Right lobe of liver (tissue), 6 donors: Measurements from ENCODE around the gene HEPH. TPM values are rescaled to one million over a fixed set of nuclear protein-coding genes. Genes with fewer than 3 reads are reported as not detected.

Experiments
- ATAC-seq, 4 donors: fragments of 200-7000 bp; cut with Tn5 transposase; one replicate each; pipeline ENCODE4 v1.9.1; 2020; ENCODE audit warnings: mild to moderate bottlenecking in 4 of 4, moderate library complexity in 4 of 4
- DNase-seq, 3 donors: peaks; one replicate each; pipeline ENCODE4 v3.0.0-alpha.2; 2020
- H3K27ac ChIP-seq, 3 donors: fragments of 200-600 bp; one replicate each; pipeline ENCODE4 v1.8.0; 2022
- H3K27me3 ChIP-seq, 2 donors: fragments of 200-600 bp; one replicate each; pipeline ENCODE4 v1.8.0; 2022
- H3K36me3 ChIP-seq, 4 donors: fragments of 200-600 bp; sonication (generic) in 1 of 4; one replicate each; pipeline versions ENCODE4 v1.5.1 to v1.8.0; 2017 to 2022; ENCODE audit warnings: control low read depth in 1 of 4
- H3K4me1 ChIP-seq, 4 donors: fragments of 200-600 bp; sonication (generic) in 1 of 4; one replicate each; pipeline versions ENCODE4 v1.5.1 to v1.8.0; 2017 to 2022; ENCODE audit warnings: control low read depth in 1 of 4
- H3K4me3 ChIP-seq, 3 donors: fragments of 200-600 bp; one replicate each; pipeline ENCODE4 v1.8.0; 2022
- H3K9me3 ChIP-seq, 4 donors: fragments of 200-600 bp; sonication (generic) in 1 of 4; one replicate each; pipeline versions ENCODE4 v1.5.1 to v1.8.0; 2017 to 2022; ENCODE audit warnings: control low read depth in 1 of 4
- POLR2A ChIP-seq: fragments of 450-650 bp; IDR thresholded peaks from one replicate; pipeline ENCODE4 v1.6.1; 2017; ENCODE audit warnings: antibody characterized with exemption, mild to moderate bottlenecking
- WGBS: methylation state at CpG from one replicate; pipeline ENCODE4 v1.1.6; 2018; ENCODE audit warnings: low coverage, low lambda C conversion rate; ENCODE audit not compliant: insufficient coverage; ENCODE audit errors: missing lambda C conversion rate; 5-methylcytosine and 5-hydroxymethylcytosine counted together
- intact Hi-C, 2 donors: fragments of 100-400 bp; cut with DNase I; formaldehyde crosslinking; loops; one replicate each; pipeline versions ENCODE4 v1.11.2 to v1.14.1; 2022
- total RNA-seq, 6 experiments: library from RNA; depleted of rRNA in 2 of 6; stranded (reverse); fragments of >200 nt in 2 of 6; fragmentation: NEBNext Ultra II Directional in 3 of 6; extraction: Animal tissue kit (Norgen Biotek cat#: 25700) in 3 of 6; gene quantifications; one replicate each; pipeline versions ENCODE4 v1.1.0 to v1.2.4, GENCODE V29; 2016 to 2023
- TF ChIP-seq, protein P1 (sequence below), 4 donors: fragments of 200-600 bp in 3 of 4; fragments of 450-650 bp in 1 of 4; IDR thresholded peaks; one replicate each; pipeline versions ENCODE4 v1.5.1 to v1.8.0; 2016 to 2022; ENCODE audit warnings: antibody characterized with exemption in 4 of 4, mild to moderate bottlenecking in 2 of 4
- donor health status: DM: no; HTN: yes; CAD: no.
- donor health status: DM: no; HTN: no; CAD: no.
- donor health status: DM: no; HTN: no; CAD: no.
- donor health status: DM: no; HTN: yes; CAD: no.
- donor health status: DM: no; HTN: yes; CAD: no.

The HEPH gene
- total RNA-seq, 6 experiments from 2014 or later = 1.1 to 2.7 (median 1.5) TPM

DNA sequence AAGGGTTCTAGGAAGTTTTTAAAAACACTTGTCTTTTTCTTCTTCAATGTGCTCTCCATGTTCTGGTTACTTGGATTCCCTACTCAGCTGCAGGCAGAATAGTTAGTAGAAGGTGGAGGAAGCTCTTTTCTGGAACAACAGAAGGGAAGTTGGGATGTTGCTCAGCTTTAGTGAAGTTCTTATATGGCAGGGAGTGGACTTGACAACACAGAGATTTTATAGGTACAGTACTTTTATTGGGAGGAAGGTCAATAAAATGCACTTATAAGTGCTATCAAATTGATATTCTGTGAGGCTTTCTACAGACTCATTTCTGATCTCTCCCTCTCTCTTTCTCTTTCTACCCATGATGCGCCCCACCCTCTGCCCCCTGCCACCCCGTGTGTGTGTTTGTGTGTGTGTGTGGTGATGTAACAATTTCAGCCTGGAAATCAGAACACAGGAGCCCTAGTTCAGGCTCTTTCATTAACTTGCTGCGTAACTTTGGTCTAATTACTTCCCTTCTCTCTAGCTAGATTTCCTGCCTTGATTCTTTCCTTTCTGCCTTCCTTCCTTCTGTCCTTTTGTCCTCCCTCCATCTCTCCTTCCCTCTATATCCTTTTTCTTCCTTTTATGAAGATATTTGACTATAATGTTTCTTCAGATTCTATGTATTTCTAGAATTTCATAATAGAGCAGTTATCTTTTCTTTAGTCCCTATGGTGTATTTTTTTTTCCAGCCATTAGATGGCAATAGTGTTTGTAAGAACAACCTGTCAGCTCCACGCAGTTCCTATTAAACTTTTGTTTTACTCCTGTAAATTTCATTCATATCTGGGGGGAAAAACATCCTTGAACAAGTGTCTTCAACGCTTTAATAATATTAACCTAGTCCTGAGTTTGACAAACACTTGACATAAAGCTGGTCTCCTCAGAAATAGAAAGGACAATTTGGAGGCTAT lies 37.1 kb downstream of the HEPH start:
- DNase-seq (no peak), ATAC-seq (peak in 1 of 4 donors; percentile 47)
- TF ChIP-seq, protein P1, sequence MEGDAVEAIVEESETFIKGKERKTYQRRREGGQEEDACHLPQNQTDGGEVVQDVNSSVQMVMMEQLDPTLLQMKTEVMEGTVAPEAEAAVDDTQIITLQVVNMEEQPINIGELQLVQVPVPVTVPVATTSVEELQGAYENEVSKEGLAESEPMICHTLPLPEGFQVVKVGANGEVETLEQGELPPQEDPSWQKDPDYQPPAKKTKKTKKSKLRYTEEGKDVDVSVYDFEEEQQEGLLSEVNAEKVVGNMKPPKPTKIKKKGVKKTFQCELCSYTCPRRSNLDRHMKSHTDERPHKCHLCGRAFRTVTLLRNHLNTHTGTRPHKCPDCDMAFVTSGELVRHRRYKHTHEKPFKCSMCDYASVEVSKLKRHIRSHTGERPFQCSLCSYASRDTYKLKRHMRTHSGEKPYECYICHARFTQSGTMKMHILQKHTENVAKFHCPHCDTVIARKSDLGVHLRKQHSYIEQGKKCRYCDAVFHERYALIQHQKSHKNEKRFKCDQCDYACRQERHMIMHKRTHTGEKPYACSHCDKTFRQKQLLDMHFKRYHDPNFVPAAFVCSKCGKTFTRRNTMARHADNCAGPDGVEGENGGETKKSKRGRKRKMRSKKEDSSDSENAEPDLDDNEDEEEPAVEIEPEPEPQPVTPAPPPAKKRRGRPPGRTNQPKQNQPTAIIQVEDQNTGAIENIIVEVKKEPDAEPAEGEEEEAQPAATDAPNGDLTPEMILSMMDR (IDR thresholded peaks at IDR 0.05) = peak; percentile 24 to 54 (median 39)
- TF ChIP-seq POLR2A = no peak
- Histone ChIP-seq H3K36me3 (no peaks in the 10 kb centered on the region), H3K27me3 (peaks cover 0 to 8% of the 10 kb centered on the region in 2 donors), H3K4me1 (no peaks in the 10 kb centered on the region), H3K9me3 (no peaks in the 10 kb centered on the region), H3K4me3 (no peak overlapping the region), H3K27ac (no peak overlapping the region)
- WGBS = 22% methylated on average over 5 of the region's 5 CpGs
- intact Hi-C loops = no loop called here

DNA sequence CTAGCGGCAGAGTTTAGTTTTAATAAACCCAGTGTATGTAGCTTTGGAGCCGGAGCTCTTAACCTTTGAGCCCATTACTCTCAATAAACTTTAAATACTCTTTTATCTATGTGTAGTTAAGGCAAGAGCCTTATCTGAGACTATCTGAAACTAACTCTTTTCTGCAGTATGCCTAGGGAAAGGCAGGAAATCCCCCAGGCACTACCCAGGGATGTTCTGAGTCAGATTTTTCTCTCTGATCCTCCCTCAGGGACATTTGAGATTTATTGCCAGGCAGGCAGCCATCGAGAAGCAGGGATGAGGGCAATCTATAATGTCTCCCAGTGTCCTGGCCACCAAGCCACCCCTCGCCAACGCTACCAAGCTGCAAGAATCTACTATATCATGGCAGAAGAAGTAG lies 39.1 kb downstream of the HEPH start:
- TF ChIP-seq, protein P1 (IDR thresholded peaks at IDR 0.05) = no peak
- TF ChIP-seq POLR2A = no peak
- Histone ChIP-seq H3K9me3 (no peaks in the 10 kb centered on the region), H3K4me3 (no peak overlapping the region), H3K27ac (no peak overlapping the region), H3K36me3 (no peaks in the 10 kb centered on the region), H3K27me3 (peaks cover 0 to 8% of the 10 kb centered on the region in 2 donors), H3K4me1 (no peaks in the 10 kb centered on the region)
- WGBS = 44% methylated on average over 5 of the region's 5 CpGs
- DNase-seq = no peak
- ATAC-seq = no peak
- intact Hi-C loops = no loop called here

DNA sequence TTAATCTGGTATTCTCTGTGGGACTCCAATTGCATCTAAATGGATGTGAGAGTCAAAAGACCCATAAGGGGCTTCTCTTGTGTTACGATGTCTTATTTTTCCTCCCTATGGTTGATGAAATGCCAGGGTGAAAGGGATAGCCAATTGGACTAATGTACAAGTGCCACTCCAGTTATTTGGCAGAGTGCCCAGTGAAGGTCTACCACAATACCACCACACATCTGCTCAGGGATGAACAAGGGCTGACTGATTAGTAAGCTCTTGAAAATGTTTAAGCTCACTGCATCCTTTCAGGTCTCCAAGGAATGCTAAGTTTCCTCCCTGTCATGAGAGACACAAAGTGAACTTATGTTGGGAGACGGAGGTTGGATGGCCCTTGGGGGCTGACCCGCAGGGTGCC lies 57.8 kb downstream of the HEPH start:
- no peak overlapping the region for H3K4me3 ChIP-seq
- no peaks in the 10 kb centered on the region for H3K4me1 ChIP-seq
- ATAC-seq = no peak
- intact Hi-C loops = no loop called here
- no peaks in the 10 kb centered on the region for H3K27me3 ChIP-seq
- DNase-seq = no peak
- 73% methylated on average over 2 of the region's 3 CpGs for WGBS
- no peak overlapping the region for H3K27ac ChIP-seq
- H3K36me3 ChIP-seq = no peaks in the 10 kb centered on the region
- TF ChIP-seq POLR2A = no peak
- TF ChIP-seq, protein P1 (IDR thresholded peaks at IDR 0.05) = no peak
- no peaks in the 10 kb centered on the region for H3K9me3 ChIP-seq

DNA sequence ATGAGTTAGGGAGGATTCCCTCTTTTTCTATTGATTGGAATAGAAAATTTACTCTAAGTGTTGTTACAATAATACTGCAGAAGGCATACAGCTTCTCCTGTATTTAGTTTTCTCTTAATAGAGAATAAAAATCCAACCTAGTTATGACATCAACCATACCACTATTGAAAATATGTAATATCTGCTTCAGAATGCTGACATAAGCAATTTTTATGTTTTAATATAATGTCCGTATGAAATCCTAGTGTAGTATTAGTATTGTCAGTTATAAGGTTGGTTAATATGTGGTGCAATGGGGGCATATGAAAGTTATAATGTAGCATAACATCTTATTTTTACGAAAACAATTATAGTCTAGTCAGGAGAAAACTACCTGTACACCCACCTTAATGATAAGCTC lies 68.2 kb downstream of the HEPH start:
- no peak overlapping the region for H3K4me3 ChIP-seq
- no peak for ATAC-seq
- WGBS = 41% methylated on average over 2 of the region's 2 CpGs
- H3K27me3 ChIP-seq = no peaks in the 10 kb centered on the region
- TF ChIP-seq, protein P1 (IDR thresholded peaks at IDR 0.05) = no peak
- no peak for TF ChIP-seq POLR2A
- H3K27ac ChIP-seq = no peak overlapping the region
- no peaks in the 10 kb centered on the region for H3K4me1 ChIP-seq
- intact Hi-C loops = no loop called here
- no peaks in the 10 kb centered on the region for H3K36me3 ChIP-seq
- no peak for DNase-seq
- peaks cover 0 to 5% (median 0%) of the 10 kb centered on the region in 4 donors for H3K9me3 ChIP-seq
